IMR-90 (cell line): ENCODE data around the gene KRT34. TPM values are rescaled to one million over a fixed set of nuclear protein-coding genes. Genes with fewer than 3 reads are reported as not detected.
A peak's percentile ranks its signal among the peaks of the same experiment; 100 is the strongest.

Experiments used
- ATAC-seq: fragments of 200-7000 bp; cut with Tn5 transposase; 2 replicates; pipeline ENCODE4 v1.9.1; 2020; ENCODE audit warnings: low read depth, mild to moderate bottlenecking, moderate library complexity
- BruUV-seq: library from RNA; stranded (reverse); fragments of 400-500 nt; replicated peaks from 2 replicates; lab custom pipeline; 2021; lab: Mats Ljungman, UMichigan
- CTCF ChIA-PET: fragments of 300-600 bp; formaldehyde crosslinking; extraction: SDS; loops from one replicate; lab custom pipeline; 2021; ENCODE audit warnings: antibody characterized with exemption; lab: Yijun Ruan, JAX
- POLR2A ChIA-PET: fragments of 300-600 bp; sonication (Branson Sonifier 250); formaldehyde crosslinking; loops from one replicate; lab custom pipeline; 2022; ENCODE audit warnings: antibody characterized with exemption; ENCODE audit not compliant: unreplicated experiment; lab: Charles Lee
- DNase-seq: peaks from one replicate; pipeline ENCODE4 v3.0.0; 2013
- H2AFZ ChIP-seq: replicated peaks from 2 replicates; pipeline ENCODE3; 2013; ENCODE audit warnings: low read length, mild to moderate bottlenecking; ENCODE audit not compliant: poor library complexity
- H2AK5ac ChIP-seq: 2 replicates; pipeline ENCODE4 v1.6.1; 2013; ENCODE audit warnings: low read depth, low read length, inconsistent platforms
- H2AK9ac ChIP-seq: replicated peaks from 2 replicates; pipeline ENCODE3; 2013; ENCODE audit warnings: mild to moderate bottlenecking, low read depth, low read length, moderate library complexity; ENCODE audit not compliant: poor library complexity
- H2BK120ac ChIP-seq: 2 replicates; pipeline ENCODE4 v1.6.1; 2013; ENCODE audit warnings: low read depth, low read length, inconsistent platforms
- H2BK15ac ChIP-seq: 3 replicates; pipeline ENCODE4 v1.6.1; 2013; ENCODE audit warnings: low read depth, low read length, inconsistent platforms
- H2BK20ac ChIP-seq: 2 replicates; pipeline ENCODE4 v1.6.1; 2013; ENCODE audit warnings: low read depth, mild to moderate bottlenecking, inconsistent platforms, low read length, moderate library complexity
- H2BK5ac ChIP-seq: 2 replicates; pipeline ENCODE4 v1.6.1; 2013; ENCODE audit warnings: mild to moderate bottlenecking, low read depth, low read length, inconsistent platforms; ENCODE audit not compliant: poor library complexity, severe bottlenecking
- H3K14ac ChIP-seq: replicated peaks from 2 replicates; pipeline ENCODE4 v1.6.1; 2013; ENCODE audit warnings: low read depth, low read length, inconsistent platforms
- H3K18ac ChIP-seq: 2 replicates; pipeline ENCODE4 v1.6.1; 2013; ENCODE audit warnings: low read depth, low read length, control low read depth
- H3K23ac ChIP-seq: 2 replicates; pipeline ENCODE4 v1.6.1; 2013; ENCODE audit warnings: low read depth, low read length, inconsistent platforms
- H3K27ac ChIP-seq: 2 replicates; pipeline ENCODE4 v1.5.1; 2013; ENCODE audit warnings: mild to moderate bottlenecking, control low read depth, low read length; ENCODE audit not compliant: insufficient read depth
- H3K27me3 ChIP-seq: 2 replicates; pipeline ENCODE4 v1.6.1; 2013; ENCODE audit warnings: low read length; ENCODE audit not compliant: control insufficient read depth, insufficient read depth
- H3K36me3 ChIP-seq: 2 replicates; pipeline ENCODE4 v1.6.1; 2013; ENCODE audit warnings: low read length, mixed read lengths; ENCODE audit not compliant: control insufficient read depth, insufficient read depth
- H3K4ac ChIP-seq: 2 replicates; pipeline ENCODE4 v1.6.1; 2013; ENCODE audit warnings: low read depth, low read length, inconsistent platforms
- H3K4me1 ChIP-seq: 2 replicates; pipeline ENCODE4 v1.6.1; 2013; ENCODE audit warnings: low read length, mixed read lengths; ENCODE audit not compliant: control insufficient read depth, insufficient read depth
- H3K4me2 ChIP-seq: 2 replicates; pipeline ENCODE4 v1.6.1; 2013; ENCODE audit warnings: low read depth, mild to moderate bottlenecking, control low read depth, low read length, moderate library complexity
- H3K4me3 ChIP-seq: 2 replicates; pipeline ENCODE4 v1.5.1; 2013; ENCODE audit warnings: low read depth, mild to moderate bottlenecking, control low read depth, low read length, moderate library complexity; ENCODE audit not compliant: insufficient read depth
- H3K56ac ChIP-seq: 2 replicates; pipeline ENCODE4 v1.6.1; 2013; ENCODE audit warnings: low read length, inconsistent platforms; ENCODE audit not compliant: insufficient read depth; ENCODE audit errors: extremely low read depth
- H3K79me1 ChIP-seq, 2 experiments: 2 replicates each; pipeline ENCODE4 v1.6.1; 2013; ENCODE audit warnings: low read length in 2 of 2, inconsistent platforms in 1 of 2, low read depth in 1 of 2
- H3K9ac ChIP-seq: 2 replicates; pipeline ENCODE4 v1.6.1; 2013; ENCODE audit warnings: low read depth, low read length, control low read depth
- H3K9me1 ChIP-seq: 2 replicates; pipeline ENCODE4 v1.6.1; 2013; ENCODE audit warnings: low read length, inconsistent platforms; ENCODE audit not compliant: insufficient read depth
- H3K9me3 ChIP-seq: 2 replicates; pipeline ENCODE4 v1.6.1; 2013; ENCODE audit warnings: low read length; ENCODE audit not compliant: control insufficient read depth, insufficient read depth
- H4K20me1 ChIP-seq: 2 replicates; pipeline ENCODE4 v1.6.1; 2013; ENCODE audit warnings: low read length, inconsistent platforms; ENCODE audit not compliant: insufficient read depth
- H4K5ac ChIP-seq: 2 replicates; pipeline ENCODE4 v1.6.1; 2013; ENCODE audit warnings: mild to moderate bottlenecking, low read depth, low read length, control low read depth
- H4K8ac ChIP-seq, 2 experiments: 2 replicates each; pipeline ENCODE4 v1.6.1; 2013; ENCODE audit warnings: low read depth in 2 of 2, low read length in 2 of 2, control low read depth in 1 of 2, inconsistent platforms in 1 of 2
- H4K91ac ChIP-seq: 2 replicates; pipeline ENCODE4 v1.6.1; 2013; ENCODE audit warnings: low read depth, low read length, inconsistent platforms; ENCODE audit not compliant: insufficient read depth
- BHLHE40 ChIP-seq: fragments of 150-350 bp; IDR thresholded peaks from 2 replicates; pipeline ENCODE4 v1.6.1; 2016; ENCODE audit warnings: mild to moderate bottlenecking, low read depth, low read length
- CHD1 ChIP-seq: IDR thresholded peaks from 2 replicates; pipeline ENCODE4 v1.6.1; 2012; ENCODE audit warnings: low read depth, low read length, improper control_type of control experiment
- FOS ChIP-seq: fragments of 150-350 bp; IDR thresholded peaks from 2 replicates; pipeline ENCODE4 v1.6.1; 2016; ENCODE audit warnings: low read depth, low read length
- MAZ ChIP-seq: IDR thresholded peaks from 2 replicates; pipeline ENCODE4 v1.6.1; 2012; ENCODE audit warnings: low read depth, mild to moderate bottlenecking, low read length, improper control_type of control experiment, moderate library complexity, borderline replicate concordance
- MXI1 ChIP-seq: IDR thresholded peaks from 2 replicates; pipeline ENCODE4 v1.6.1; 2012; ENCODE audit warnings: low read depth, mild to moderate bottlenecking, low read length, moderate library complexity, borderline replicate concordance
- NFE2L2 ChIP-seq: fragments of 150-350 bp; IDR thresholded peaks from 2 replicates; pipeline ENCODE4 v1.6.1; 2016; ENCODE audit warnings: low read depth, mild to moderate bottlenecking, low read length
- RAD21 ChIP-seq: IDR thresholded peaks from 2 replicates; pipeline ENCODE4 v1.6.1; 2012; ENCODE audit warnings: low read length, improper control_type of control experiment
- RCOR1 ChIP-seq: IDR thresholded peaks from 2 replicates; pipeline ENCODE4 v1.6.1; 2012; ENCODE audit warnings: mild to moderate bottlenecking, low read length, improper control_type of control experiment; ENCODE audit not compliant: insufficient replicate concordance
- RFX5 ChIP-seq: IDR thresholded peaks from 2 replicates; pipeline ENCODE4 v1.8.0; 2012; ENCODE audit warnings: low read depth, mild to moderate bottlenecking, low read length, moderate library complexity
- SMC3 ChIP-seq: fragments of 150-350 bp; IDR thresholded peaks from 2 replicates; pipeline ENCODE4 v1.6.1; 2016; ENCODE audit warnings: low read depth, mild to moderate bottlenecking, antibody characterized with exemption, low read length, moderate library complexity
- WGBS, 2 experiments: methylation state at CpG; one replicate each; pipeline versions ENCODE4 v1.1.5 to v1.1.7; 2013; ENCODE audit warnings: missing lambda C conversion rate in 2 of 2; ENCODE audit not compliant: insufficient read length in 1 of 2; ENCODE audit errors: extremely low coverage in 2 of 2; 5-methylcytosine and 5-hydroxymethylcytosine counted together
- dilution Hi-C: fragments of 300-500 bp; cut with HindIII; formaldehyde crosslinking; loops from one replicate; pipeline ENCODE4 v1.14.3; 2018; ENCODE audit warnings: low sequenced_read_pairs; ENCODE audit not compliant: unreplicated experiment
- in situ Hi-C: fragments of 300-500 bp; cut with MboI; formaldehyde crosslinking; loops from 3 replicates; pipeline ENCODE4 v1.14.3; 2019; ENCODE audit warnings: low sequenced_read_pairs, inconsistent platforms, mixed read lengths
- intact Hi-C: fragments of 100-400 bp; cut with micrococcal nuclease; formaldehyde crosslinking; loops from 2 replicates; pipeline ENCODE4 v1.10.0; 2022
- polyA plus RNA-seq, 3 experiments: library from polyadenylated mRNA; depleted of rRNA; stranded (reverse); fragments of >200 nt; gene quantifications; 2 replicates each; pipeline ENCODE4 v1.2.3, GENCODE V29; 2012; ENCODE audit warnings: low replicate concordance in 1 of 3
- total RNA-seq: library from RNA; depleted of rRNA; stranded (reverse); fragments of >200 nt; gene quantifications from 2 replicates; pipeline ENCODE4 v1.2.3, GENCODE V29; 2012
- TF ChIP-seq, protein P1 (sequence below): fragments of 150-350 bp; IDR thresholded peaks from 2 replicates; pipeline ENCODE4 v1.6.1; 2017; ENCODE audit warnings: mild to moderate bottlenecking, antibody characterized with exemption, low read length, low read depth
- TF ChIP-seq, protein P2 (sequence below): conservative IDR thresholded peaks from 2 replicates; pipeline ENCODE4 v1.5.1; 2012; ENCODE audit warnings: mild to moderate bottlenecking, low read depth, low read length, improper control_type of control experiment

The KRT34 gene
- total and polyA plus RNA-seq, 2 of the 4 experiments (the other 2 are of a cell fraction), result 3.4 to 3.6 TPM

DNA sequence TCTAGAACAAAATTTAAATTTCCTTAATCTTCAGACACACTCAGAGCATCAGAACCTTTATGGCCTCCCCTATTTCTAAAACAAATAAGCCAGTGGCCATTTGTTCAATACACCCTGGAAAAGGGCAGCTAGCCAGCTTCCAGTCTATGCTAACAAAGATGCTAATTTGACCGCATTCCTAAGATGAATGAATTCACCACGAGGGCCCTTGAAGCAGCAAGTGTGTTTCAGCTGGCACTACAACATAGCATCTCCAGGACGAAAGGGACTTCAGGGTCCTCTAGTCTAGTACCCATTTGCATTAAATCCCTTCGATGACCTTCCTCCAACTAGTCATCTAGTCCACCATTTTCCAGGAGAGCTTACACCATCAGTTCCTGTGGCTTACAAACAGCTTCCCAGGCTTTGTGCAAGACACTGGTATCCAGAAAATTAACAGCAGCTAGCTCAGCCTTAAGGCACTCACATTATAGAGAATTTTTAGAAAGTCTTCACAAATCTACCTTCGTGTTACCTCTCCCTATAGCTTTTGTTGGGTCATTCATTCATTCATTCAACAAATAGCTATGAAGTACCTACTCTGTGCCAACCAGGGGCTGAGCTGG is 31.3 kb upstream of the KRT34 start:
- in situ Hi-C loops (no loop called here), intact Hi-C loops (no loop called here), dilution Hi-C loops (no loop called here)
- H2BK20ac ChIP-seq, result peak overlapping the region; percentile 35
- no TSS peak for BruUV-seq
- no peak overlapping the region for H2AK9ac ChIP-seq
- no peak overlapping the region for H3K9ac ChIP-seq
- no peak overlapping the region for H3K27ac ChIP-seq
- H2BK120ac ChIP-seq, result peak overlapping the region; percentile 86
- no peaks in the 10 kb centered on the region for H4K20me1 ChIP-seq
- H2AK5ac ChIP-seq, result peak overlapping the region; percentile 52
- H3K79me1 ChIP-seq, result no peaks in the 10 kb centered on the region
- no peaks in the 10 kb centered on the region for H3K27me3 ChIP-seq
- peak overlapping the region in 1 of 2 experiments; percentile 44; a peak in 1 of 4 replicates for H4K8ac ChIP-seq
- DNase-seq, result peak; percentile 12
- peak overlapping the region; percentile 51 for H4K91ac ChIP-seq
- no peak overlapping the region for H4K5ac ChIP-seq
- 100% methylated on average over 1 of the region's 5 CpGs; no CpG with 5 or more reads in 1 of the 2 experiments for WGBS, 2 experiments
- peak overlapping the region; percentile 21 for H2BK5ac ChIP-seq
- H3K4me3 ChIP-seq, result no peak overlapping the region
- no peak overlapping the region; the same call in 1 of the 2 replicates for H3K14ac ChIP-seq
- TF ChIP-seq SMC3 (no peak), MXI1 (no peak), BHLHE40 (no peak), RCOR1 (no peak), FOS (no peak), CHD1 (no peak), RFX5 (no peak), RAD21 (no peak), NFE2L2 (no peak), MAZ (no peak)
- TF ChIP-seq, protein P1, sequence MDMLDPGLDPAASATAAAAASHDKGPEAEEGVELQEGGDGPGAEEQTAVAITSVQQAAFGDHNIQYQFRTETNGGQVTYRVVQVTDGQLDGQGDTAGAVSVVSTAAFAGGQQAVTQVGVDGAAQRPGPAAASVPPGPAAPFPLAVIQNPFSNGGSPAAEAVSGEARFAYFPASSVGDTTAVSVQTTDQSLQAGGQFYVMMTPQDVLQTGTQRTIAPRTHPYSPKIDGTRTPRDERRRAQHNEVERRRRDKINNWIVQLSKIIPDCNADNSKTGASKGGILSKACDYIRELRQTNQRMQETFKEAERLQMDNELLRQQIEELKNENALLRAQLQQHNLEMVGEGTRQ, result no peak
- TF ChIP-seq, protein P2, sequence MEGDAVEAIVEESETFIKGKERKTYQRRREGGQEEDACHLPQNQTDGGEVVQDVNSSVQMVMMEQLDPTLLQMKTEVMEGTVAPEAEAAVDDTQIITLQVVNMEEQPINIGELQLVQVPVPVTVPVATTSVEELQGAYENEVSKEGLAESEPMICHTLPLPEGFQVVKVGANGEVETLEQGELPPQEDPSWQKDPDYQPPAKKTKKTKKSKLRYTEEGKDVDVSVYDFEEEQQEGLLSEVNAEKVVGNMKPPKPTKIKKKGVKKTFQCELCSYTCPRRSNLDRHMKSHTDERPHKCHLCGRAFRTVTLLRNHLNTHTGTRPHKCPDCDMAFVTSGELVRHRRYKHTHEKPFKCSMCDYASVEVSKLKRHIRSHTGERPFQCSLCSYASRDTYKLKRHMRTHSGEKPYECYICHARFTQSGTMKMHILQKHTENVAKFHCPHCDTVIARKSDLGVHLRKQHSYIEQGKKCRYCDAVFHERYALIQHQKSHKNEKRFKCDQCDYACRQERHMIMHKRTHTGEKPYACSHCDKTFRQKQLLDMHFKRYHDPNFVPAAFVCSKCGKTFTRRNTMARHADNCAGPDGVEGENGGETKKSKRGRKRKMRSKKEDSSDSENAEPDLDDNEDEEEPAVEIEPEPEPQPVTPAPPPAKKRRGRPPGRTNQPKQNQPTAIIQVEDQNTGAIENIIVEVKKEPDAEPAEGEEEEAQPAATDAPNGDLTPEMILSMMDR, result no peak
- CTCF ChIA-PET, result interaction anchor here (1.4 to 1.5 kb wide), 2 partner anchors 235 to 249 kb away, joined by 3 to 4 read pairs; no protein-coding TSS in a partner anchor
- H2AFZ ChIP-seq, result no peak overlapping the region
- no peaks in the 10 kb centered on the region for H3K9me3 ChIP-seq
- ATAC-seq, result no peak
- H3K4me2 ChIP-seq, result no peak overlapping the region
- peak overlapping the region; percentile 18; the same call in 1 of the 2 replicates for H3K18ac ChIP-seq
- peaks cover 21% of the 10 kb centered on the region for H3K9me1 ChIP-seq
- no peak overlapping the region; the same call in 1 of the 2 replicates for H3K56ac ChIP-seq
- H2BK15ac ChIP-seq, result peak overlapping the region; percentile 77; the same call in 2 of the 3 replicates
- H3K4me1 ChIP-seq, result peaks cover 23% of the 10 kb centered on the region
- POLR2A ChIA-PET, result no interaction called here
- H3K4ac ChIP-seq, result peak overlapping the region; percentile 42
- H3K36me3 ChIP-seq, result no peaks in the 10 kb centered on the region
- H3K23ac ChIP-seq, result no peak overlapping the region
